ENCODE measurements around the gene POMGNT2.

GRCh38 chr3:43074482-43074881 lies 31.4 kb downstream of the POMGNT2 start:
- TF ChIP-seq, protein P1, sequence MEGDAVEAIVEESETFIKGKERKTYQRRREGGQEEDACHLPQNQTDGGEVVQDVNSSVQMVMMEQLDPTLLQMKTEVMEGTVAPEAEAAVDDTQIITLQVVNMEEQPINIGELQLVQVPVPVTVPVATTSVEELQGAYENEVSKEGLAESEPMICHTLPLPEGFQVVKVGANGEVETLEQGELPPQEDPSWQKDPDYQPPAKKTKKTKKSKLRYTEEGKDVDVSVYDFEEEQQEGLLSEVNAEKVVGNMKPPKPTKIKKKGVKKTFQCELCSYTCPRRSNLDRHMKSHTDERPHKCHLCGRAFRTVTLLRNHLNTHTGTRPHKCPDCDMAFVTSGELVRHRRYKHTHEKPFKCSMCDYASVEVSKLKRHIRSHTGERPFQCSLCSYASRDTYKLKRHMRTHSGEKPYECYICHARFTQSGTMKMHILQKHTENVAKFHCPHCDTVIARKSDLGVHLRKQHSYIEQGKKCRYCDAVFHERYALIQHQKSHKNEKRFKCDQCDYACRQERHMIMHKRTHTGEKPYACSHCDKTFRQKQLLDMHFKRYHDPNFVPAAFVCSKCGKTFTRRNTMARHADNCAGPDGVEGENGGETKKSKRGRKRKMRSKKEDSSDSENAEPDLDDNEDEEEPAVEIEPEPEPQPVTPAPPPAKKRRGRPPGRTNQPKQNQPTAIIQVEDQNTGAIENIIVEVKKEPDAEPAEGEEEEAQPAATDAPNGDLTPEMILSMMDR (IDR thresholded peaks at IDR 0.05; ENCODE audit: insufficient read depth, low read depth, low read length), result no peak
- TF ChIP-seq EZH2 (IDR thresholded peaks at IDR 0.05; ENCODE audit: insufficient read depth, low read length), result no peak

Measured in astrocyte (in vitro differentiated cells and primary cell).